ENCODE data around the gene TMEM263. TPM values are rescaled to one million over a fixed set of nuclear protein-coding genes. Genes with fewer than 3 reads are reported as not detected.

Gene TMEM263
- total and polyA plus RNA-seq, 2 of the 8 experiments (the other 6 are each of a cell fraction or from before 2014, with no cell fraction given) = 2.9 to 12.3 TPM

- no peak for TF ChIP-seq JUN (IDR thresholded peaks at IDR 0.05; ENCODE audit: low read depth, low read length)
- TF ChIP-seq MAX (IDR thresholded peaks at IDR 0.05) = no peak
- no peak for TF ChIP-seq CTBP2 (IDR thresholded peaks at IDR 0.05; ENCODE audit: borderline replicate concordance, insufficient read depth, insufficient read length, low read length)
- TF ChIP-seq BACH1 (IDR thresholded peaks at IDR 0.05; ENCODE audit: low read length) = no peak
- TF ChIP-seq, protein P1, sequence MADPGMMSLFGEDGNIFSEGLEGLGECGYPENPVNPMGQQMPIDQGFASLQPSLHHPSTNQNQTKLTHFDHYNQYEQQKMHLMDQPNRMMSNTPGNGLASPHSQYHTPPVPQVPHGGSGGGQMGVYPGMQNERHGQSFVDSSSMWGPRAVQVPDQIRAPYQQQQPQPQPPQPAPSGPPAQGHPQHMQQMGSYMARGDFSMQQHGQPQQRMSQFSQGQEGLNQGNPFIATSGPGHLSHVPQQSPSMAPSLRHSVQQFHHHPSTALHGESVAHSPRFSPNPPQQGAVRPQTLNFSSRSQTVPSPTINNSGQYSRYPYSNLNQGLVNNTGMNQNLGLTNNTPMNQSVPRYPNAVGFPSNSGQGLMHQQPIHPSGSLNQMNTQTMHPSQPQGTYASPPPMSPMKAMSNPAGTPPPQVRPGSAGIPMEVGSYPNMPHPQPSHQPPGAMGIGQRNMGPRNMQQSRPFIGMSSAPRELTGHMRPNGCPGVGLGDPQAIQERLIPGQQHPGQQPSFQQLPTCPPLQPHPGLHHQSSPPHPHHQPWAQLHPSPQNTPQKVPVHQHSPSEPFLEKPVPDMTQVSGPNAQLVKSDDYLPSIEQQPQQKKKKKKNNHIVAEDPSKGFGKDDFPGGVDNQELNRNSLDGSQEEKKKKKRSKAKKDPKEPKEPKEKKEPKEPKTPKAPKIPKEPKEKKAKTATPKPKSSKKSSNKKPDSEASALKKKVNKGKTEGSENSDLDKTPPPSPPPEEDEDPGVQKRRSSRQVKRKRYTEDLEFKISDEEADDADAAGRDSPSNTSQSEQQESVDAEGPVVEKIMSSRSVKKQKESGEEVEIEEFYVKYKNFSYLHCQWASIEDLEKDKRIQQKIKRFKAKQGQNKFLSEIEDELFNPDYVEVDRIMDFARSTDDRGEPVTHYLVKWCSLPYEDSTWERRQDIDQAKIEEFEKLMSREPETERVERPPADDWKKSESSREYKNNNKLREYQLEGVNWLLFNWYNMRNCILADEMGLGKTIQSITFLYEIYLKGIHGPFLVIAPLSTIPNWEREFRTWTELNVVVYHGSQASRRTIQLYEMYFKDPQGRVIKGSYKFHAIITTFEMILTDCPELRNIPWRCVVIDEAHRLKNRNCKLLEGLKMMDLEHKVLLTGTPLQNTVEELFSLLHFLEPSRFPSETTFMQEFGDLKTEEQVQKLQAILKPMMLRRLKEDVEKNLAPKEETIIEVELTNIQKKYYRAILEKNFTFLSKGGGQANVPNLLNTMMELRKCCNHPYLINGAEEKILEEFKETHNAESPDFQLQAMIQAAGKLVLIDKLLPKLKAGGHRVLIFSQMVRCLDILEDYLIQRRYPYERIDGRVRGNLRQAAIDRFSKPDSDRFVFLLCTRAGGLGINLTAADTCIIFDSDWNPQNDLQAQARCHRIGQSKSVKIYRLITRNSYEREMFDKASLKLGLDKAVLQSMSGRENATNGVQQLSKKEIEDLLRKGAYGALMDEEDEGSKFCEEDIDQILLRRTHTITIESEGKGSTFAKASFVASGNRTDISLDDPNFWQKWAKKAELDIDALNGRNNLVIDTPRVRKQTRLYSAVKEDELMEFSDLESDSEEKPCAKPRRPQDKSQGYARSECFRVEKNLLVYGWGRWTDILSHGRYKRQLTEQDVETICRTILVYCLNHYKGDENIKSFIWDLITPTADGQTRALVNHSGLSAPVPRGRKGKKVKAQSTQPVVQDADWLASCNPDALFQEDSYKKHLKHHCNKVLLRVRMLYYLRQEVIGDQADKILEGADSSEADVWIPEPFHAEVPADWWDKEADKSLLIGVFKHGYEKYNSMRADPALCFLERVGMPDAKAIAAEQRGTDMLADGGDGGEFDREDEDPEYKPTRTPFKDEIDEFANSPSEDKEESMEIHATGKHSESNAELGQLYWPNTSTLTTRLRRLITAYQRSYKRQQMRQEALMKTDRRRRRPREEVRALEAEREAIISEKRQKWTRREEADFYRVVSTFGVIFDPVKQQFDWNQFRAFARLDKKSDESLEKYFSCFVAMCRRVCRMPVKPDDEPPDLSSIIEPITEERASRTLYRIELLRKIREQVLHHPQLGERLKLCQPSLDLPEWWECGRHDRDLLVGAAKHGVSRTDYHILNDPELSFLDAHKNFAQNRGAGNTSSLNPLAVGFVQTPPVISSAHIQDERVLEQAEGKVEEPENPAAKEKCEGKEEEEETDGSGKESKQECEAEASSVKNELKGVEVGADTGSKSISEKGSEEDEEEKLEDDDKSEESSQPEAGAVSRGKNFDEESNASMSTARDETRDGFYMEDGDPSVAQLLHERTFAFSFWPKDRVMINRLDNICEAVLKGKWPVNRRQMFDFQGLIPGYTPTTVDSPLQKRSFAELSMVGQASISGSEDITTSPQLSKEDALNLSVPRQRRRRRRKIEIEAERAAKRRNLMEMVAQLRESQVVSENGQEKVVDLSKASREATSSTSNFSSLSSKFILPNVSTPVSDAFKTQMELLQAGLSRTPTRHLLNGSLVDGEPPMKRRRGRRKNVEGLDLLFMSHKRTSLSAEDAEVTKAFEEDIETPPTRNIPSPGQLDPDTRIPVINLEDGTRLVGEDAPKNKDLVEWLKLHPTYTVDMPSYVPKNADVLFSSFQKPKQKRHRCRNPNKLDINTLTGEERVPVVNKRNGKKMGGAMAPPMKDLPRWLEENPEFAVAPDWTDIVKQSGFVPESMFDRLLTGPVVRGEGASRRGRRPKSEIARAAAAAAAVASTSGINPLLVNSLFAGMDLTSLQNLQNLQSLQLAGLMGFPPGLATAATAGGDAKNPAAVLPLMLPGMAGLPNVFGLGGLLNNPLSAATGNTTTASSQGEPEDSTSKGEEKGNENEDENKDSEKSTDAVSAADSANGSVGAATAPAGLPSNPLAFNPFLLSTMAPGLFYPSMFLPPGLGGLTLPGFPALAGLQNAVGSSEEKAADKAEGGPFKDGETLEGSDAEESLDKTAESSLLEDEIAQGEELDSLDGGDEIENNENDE (IDR thresholded peaks at IDR 0.05; ENCODE audit: insufficient replicate concordance, low read length) = no peak
Measured at GRCh38 chr12:106911581-106911980, 44.1 kb upstream of the TMEM263 start (continued).

Data from H1 (cell line).